Brain microvascular endothelial cell (primary cell): ENCODE data around the gene OCIAD2.
A peak's percentile ranks its signal among the peaks of the same experiment; 100 is the strongest.
"Not testable (repeated sequence)": the region's sequence is repeated elsewhere in the genome, so short reads cannot be mapped to it uniquely, and the experiment has no call there.

Experiments used
- DNase-seq: peaks from one replicate; pipeline ENCODE4 v3.0.0-alpha.2; 2020
- H3K27ac ChIP-seq: fragments of 250-450 bp; sonication (Bioruptor Pico); 2 replicates; pipeline ENCODE4 v1.5.1; 2020; ENCODE audit warnings: mild to moderate bottlenecking, moderate library complexity
- H3K27me3 ChIP-seq: fragments of 250-450 bp; sonication (Bioruptor Pico); replicated peaks from 2 replicates; pipeline ENCODE4 v1.5.1; 2020; ENCODE audit warnings: mild to moderate bottlenecking
- H3K36me3 ChIP-seq: fragments of 250-450 bp; sonication (Bioruptor Pico); replicated peaks from 2 replicates; pipeline ENCODE4 v1.5.1; 2020; ENCODE audit warnings: mild to moderate bottlenecking
- H3K4me3 ChIP-seq: 2 replicates; pipeline ENCODE4 v1.5.1; 2011; ENCODE audit warnings: low read depth, mild to moderate bottlenecking, control low read depth, low read length, moderate library complexity
- in situ Hi-C: cut with HindIII; loops from 2 replicates; pipeline ENCODE4 v1.10.0; 2017; ENCODE audit warnings: low sequenced_read_pairs, low pct_ligation_motif_present
- TF ChIP-seq, protein P1 (sequence below): IDR thresholded peaks from 2 replicates; pipeline ENCODE4 v1.5.1; 2011; ENCODE audit warnings: low read depth, mild to moderate bottlenecking, moderate library complexity, low read length, control low read depth, inconsistent platforms; ENCODE audit errors: missing control alignments

The OCIAD2 gene

DNA sequence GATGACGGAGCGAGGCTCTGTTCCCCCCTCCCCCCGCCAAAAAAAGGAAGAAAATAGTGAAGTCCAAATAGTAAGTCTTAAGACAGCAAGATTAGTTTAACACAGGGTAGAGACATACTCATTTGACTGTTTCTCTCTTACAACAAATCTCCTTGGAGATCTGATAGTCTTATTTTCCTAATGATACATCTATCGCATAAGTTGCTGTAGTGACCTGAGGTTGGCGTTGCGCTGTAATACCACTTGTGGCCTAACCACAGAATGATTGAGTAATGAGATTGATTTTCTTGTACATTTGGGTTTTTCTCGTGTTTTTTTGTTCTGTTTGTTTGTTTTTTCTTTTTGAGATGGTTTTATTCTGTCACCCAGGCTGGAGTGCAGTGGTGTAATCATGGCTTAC lies 48.4 kb downstream of the OCIAD2 start:
- TF ChIP-seq, protein P1, sequence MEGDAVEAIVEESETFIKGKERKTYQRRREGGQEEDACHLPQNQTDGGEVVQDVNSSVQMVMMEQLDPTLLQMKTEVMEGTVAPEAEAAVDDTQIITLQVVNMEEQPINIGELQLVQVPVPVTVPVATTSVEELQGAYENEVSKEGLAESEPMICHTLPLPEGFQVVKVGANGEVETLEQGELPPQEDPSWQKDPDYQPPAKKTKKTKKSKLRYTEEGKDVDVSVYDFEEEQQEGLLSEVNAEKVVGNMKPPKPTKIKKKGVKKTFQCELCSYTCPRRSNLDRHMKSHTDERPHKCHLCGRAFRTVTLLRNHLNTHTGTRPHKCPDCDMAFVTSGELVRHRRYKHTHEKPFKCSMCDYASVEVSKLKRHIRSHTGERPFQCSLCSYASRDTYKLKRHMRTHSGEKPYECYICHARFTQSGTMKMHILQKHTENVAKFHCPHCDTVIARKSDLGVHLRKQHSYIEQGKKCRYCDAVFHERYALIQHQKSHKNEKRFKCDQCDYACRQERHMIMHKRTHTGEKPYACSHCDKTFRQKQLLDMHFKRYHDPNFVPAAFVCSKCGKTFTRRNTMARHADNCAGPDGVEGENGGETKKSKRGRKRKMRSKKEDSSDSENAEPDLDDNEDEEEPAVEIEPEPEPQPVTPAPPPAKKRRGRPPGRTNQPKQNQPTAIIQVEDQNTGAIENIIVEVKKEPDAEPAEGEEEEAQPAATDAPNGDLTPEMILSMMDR = no peak
- in situ Hi-C loops = no loop called here
- no peaks in the 10 kb centered on the region for H3K27me3 ChIP-seq
- no peak overlapping the region for H3K4me3 ChIP-seq
- peaks cover 21% of the 10 kb centered on the region for H3K36me3 ChIP-seq
- H3K27ac ChIP-seq = no peak overlapping the region
- peak; percentile 27 for DNase-seq

DNA sequence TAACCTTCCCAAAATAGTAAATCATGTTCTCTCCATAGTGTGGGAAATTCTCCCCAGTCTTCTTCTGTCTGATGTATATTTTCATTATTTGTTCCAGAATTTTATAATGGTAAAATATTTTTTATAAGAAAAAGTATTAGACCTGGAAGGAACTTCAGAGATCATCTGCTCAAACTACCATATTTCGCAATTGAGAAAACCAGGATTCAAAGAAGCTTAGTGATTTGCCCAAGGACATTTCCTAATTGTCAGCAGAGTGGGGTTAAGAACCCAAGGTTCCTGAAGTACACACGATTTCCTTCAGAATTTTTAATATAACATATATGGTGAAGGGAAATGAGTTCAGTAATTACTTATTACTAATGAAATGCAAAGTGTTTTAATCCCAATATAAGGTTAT lies 51.6 kb downstream of the OCIAD2 start:
- H3K36me3 ChIP-seq = peaks cover 25% of the 10 kb centered on the region
- no peaks in the 10 kb centered on the region for H3K27me3 ChIP-seq
- no peak overlapping the region for H3K27ac ChIP-seq
- no peak for DNase-seq
- TF ChIP-seq, protein P1 = no peak
- in situ Hi-C loops = no loop called here
- no peak overlapping the region for H3K4me3 ChIP-seq

DNA sequence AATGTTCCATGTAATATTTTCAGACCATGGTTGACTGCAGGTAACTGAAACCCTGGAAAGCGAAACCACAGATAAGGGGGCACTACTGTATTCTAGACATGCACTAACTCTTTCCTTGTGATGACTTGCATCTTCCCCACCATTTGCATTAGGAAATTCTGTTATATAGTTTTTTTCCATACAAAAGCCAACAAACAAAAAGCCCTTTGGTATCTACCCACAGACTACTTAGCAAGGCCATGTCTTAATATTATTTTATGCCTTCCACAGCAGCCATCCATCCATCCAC lies 52.2 kb downstream of the OCIAD2 start:
- Histone ChIP-seq H3K4me3 (no peak overlapping the region), H3K36me3 (peaks cover 25% of the 10 kb centered on the region), H3K27me3 (no peaks in the 10 kb centered on the region), H3K27ac (no peak overlapping the region)
- in situ Hi-C loops = no loop called here
- TF ChIP-seq, protein P1 = no peak
- no peak for DNase-seq

DNA sequence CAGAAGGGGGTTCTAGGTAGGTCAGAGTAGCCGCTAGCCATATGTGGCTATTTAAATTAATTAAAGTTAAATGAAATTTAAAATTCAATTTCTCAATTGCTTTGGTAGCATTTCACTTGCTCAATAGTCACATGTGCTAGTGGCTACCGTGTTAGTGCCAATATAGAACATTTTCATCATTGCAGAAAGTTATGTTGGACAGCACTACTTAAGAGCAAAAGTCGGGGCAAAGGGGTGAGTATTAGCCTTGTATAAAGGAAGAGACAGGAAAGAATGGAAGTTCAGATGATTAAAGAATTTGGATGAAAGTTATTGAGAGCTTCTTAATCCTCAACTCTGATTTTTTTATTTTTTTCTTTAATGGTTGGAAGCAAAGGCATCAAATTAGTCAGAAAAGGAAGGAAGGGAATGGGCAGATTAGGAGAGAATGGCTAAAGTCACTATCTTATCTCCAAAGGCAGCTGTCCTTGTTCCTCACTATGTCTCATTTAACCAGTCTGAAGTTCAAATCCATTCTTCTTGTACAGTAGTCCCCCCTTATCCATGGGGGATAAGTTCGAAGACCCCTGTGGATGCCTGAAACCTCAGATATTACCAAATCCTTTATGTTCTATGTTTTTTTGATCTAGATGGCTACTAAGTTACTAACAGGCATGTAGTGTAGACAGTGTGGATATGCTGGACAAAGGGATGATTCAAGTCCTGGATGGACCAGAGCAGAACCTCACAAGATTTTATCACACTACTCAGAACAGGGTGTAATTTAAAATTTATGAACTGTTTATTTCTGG lies 52.8 kb downstream of the OCIAD2 start:
- no peak overlapping the region for H3K4me3 ChIP-seq
- H3K36me3 ChIP-seq = peaks cover 27% of the 10 kb centered on the region
- TF ChIP-seq, protein P1 = no peak
- H3K27me3 ChIP-seq = no peaks in the 10 kb centered on the region
- H3K27ac ChIP-seq = no peak overlapping the region
- in situ Hi-C loops = no loop called here
- no peak for DNase-seq

DNA sequence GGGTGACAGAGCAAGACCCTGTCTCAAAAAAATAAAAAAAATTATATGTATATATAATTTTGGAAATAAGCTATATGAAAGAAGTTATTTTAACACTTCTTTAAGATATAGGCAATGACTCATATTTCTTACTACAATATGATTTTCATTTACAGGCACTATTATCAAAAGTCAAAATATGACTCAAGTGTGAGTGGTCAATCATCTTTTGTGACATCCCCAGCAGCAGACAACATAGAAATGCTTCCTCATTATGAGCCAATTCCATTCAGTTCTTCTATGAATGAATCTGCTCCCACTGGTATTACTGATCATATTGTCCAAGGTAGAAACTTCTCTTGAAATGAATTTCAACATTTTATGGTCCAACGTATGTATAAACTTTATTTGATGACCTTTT lies 54.9 kb downstream of the OCIAD2 start:
- H3K27ac ChIP-seq = no peak overlapping the region
- H3K4me3 ChIP-seq = no peak overlapping the region
- TF ChIP-seq, protein P1 = no peak
- in situ Hi-C loops = no loop called here
- DNase-seq = no peak
- peaks cover 20% of the 10 kb centered on the region for H3K36me3 ChIP-seq
- no peaks in the 10 kb centered on the region for H3K27me3 ChIP-seq

DNA sequence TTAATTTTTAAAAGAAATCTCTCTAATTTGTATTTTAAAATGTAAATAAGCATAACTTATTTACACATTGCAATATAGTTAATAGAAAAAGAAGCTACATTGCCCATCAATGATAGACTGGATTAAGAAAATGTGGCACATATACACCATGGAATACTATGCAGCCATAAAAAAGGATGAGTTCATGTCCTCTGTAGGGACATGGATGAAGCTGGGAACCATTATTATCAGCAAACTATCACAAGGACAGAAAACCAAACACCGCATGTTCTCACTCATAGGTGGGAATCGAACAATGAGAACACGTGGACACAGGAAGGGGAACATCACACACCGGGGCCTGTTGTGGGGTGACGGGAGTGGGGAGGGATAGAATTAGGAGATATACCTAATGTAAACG lies 57.8 kb downstream of the OCIAD2 start:
- peaks cover 24% of the 10 kb centered on the region for H3K36me3 ChIP-seq
- H3K4me3 ChIP-seq, H3K27me3 ChIP-seq, in situ Hi-C loops, H3K27ac ChIP-seq, DNase-seq: not testable (repeated sequence)
